ENCODE measurements around the gene CHD5. TPM values are rescaled to one million over a fixed set of nuclear protein-coding genes. Genes with fewer than 3 reads are reported as not detected.

The CHD5 gene
- total and polyA plus RNA-seq, 2 of the 13 experiments (the other 11 are each of a cell fraction or from before 2014, with no cell fraction given), result 0.02 to 0.21 TPM

- TF ChIP-seq, protein P1, sequence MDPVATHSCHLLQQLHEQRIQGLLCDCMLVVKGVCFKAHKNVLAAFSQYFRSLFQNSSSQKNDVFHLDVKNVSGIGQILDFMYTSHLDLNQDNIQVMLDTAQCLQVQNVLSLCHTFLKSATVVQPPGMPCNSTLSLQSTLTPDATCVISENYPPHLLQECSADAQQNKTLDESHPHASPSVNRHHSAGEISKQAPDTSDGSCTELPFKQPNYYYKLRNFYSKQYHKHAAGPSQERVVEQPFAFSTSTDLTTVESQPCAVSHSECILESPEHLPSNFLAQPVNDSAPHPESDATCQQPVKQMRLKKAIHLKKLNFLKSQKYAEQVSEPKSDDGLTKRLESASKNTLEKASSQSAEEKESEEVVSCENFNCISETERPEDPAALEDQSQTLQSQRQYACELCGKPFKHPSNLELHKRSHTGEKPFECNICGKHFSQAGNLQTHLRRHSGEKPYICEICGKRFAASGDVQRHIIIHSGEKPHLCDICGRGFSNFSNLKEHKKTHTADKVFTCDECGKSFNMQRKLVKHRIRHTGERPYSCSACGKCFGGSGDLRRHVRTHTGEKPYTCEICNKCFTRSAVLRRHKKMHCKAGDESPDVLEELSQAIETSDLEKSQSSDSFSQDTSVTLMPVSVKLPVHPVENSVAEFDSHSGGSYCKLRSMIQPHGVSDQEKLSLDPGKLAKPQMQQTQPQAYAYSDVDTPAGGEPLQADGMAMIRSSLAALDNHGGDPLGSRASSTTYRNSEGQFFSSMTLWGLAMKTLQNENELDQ (CRISPR knock-in tag; IDR thresholded peaks at IDR 0.05; ENCODE audit: borderline replicate concordance), result 0 out of 2 replicates have a peak, but pooled peaks have one; percentile 63
- TF ChIP-seq PBX2 (CRISPR knock-in tag; IDR thresholded peaks at IDR 0.05), result no peak
- TF ChIP-seq, protein P2, sequence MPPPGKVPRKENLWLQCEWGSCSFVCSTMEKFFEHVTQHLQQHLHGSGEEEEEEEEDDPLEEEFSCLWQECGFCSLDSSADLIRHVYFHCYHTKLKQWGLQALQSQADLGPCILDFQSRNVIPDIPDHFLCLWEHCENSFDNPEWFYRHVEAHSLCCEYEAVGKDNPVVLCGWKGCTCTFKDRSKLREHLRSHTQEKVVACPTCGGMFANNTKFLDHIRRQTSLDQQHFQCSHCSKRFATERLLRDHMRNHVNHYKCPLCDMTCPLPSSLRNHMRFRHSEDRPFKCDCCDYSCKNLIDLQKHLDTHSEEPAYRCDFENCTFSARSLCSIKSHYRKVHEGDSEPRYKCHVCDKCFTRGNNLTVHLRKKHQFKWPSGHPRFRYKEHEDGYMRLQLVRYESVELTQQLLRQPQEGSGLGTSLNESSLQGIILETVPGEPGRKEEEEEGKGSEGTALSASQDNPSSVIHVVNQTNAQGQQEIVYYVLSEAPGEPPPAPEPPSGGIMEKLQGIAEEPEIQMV (CRISPR knock-in tag; IDR thresholded peaks at IDR 0.05; ENCODE audit: low read depth), result 0 out of 2 replicates have a peak, but pooled peaks have one; percentile 56
- TF ChIP-seq, protein P3, sequence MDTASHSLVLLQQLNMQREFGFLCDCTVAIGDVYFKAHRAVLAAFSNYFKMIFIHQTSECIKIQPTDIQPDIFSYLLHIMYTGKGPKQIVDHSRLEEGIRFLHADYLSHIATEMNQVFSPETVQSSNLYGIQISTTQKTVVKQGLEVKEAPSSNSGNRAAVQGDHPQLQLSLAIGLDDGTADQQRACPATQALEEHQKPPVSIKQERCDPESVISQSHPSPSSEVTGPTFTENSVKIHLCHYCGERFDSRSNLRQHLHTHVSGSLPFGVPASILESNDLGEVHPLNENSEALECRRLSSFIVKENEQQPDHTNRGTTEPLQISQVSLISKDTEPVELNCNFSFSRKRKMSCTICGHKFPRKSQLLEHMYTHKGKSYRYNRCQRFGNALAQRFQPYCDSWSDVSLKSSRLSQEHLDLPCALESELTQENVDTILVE (CRISPR knock-in tag; IDR thresholded peaks at IDR 0.05), result peak; percentile 54; the same call in 1 of the 2 replicates
- peak; percentile 74 for TF ChIP-seq CTCF (CRISPR knock-in tag; IDR thresholded peaks at IDR 0.05)
- no peak for TF ChIP-seq SMARCC2 (IDR thresholded peaks at IDR 0.05)
- TF ChIP-seq, protein P4, sequence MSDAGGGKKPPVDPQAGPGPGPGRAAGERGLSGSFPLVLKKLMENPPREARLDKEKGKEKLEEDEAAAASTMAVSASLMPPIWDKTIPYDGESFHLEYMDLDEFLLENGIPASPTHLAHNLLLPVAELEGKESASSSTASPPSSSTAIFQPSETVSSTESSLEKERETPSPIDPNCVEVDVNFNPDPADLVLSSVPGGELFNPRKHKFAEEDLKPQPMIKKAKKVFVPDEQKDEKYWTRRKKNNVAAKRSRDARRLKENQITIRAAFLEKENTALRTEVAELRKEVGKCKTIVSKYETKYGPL (CRISPR knock-in tag; IDR thresholded peaks at IDR 0.05), result peak; percentile 80
- peak; percentile 36; the same call in 1 of the 2 replicates for TF ChIP-seq AHDC1 (CRISPR knock-in tag; IDR thresholded peaks at IDR 0.05; ENCODE audit: borderline replicate concordance)
- TF ChIP-seq ZNF331 (CRISPR knock-in tag; IDR thresholded peaks at IDR 0.05), result peak; percentile 88
- 0 out of 2 replicates have a peak, but pooled peaks have one; percentile 24 for TF ChIP-seq HMG20B (CRISPR knock-in tag; conservative IDR thresholded peaks at IDR 0.05)
- peak; percentile 86; the same call in 1 of the 2 replicates for TF ChIP-seq TGIF2 (CRISPR knock-in tag; IDR thresholded peaks at IDR 0.05)
- peak; percentile 75; the same call in 1 of the 2 replicates for TF ChIP-seq ZNF441 (CRISPR knock-in tag; IDR thresholded peaks at IDR 0.05; ENCODE audit: borderline replicate concordance)
- no peak for TF ChIP-seq ZNF780A (CRISPR knock-in tag; IDR thresholded peaks at IDR 0.05)
Measured at GRCh38 chr1:6052543-6053205, 127.4 kb downstream of the CHD5 start (continued).

Measured in HepG2 (cell line).